Measurements from ENCODE around the gene ENHO. TPM values are rescaled to one million over a fixed set of nuclear protein-coding genes. Genes with fewer than 3 reads are reported as not detected.

ENHO gene
- total and polyA plus RNA-seq, 10 of the 15 experiments (the other 5 are each of a cell fraction or from before 2014, with no cell fraction given): not detected

DNA sequence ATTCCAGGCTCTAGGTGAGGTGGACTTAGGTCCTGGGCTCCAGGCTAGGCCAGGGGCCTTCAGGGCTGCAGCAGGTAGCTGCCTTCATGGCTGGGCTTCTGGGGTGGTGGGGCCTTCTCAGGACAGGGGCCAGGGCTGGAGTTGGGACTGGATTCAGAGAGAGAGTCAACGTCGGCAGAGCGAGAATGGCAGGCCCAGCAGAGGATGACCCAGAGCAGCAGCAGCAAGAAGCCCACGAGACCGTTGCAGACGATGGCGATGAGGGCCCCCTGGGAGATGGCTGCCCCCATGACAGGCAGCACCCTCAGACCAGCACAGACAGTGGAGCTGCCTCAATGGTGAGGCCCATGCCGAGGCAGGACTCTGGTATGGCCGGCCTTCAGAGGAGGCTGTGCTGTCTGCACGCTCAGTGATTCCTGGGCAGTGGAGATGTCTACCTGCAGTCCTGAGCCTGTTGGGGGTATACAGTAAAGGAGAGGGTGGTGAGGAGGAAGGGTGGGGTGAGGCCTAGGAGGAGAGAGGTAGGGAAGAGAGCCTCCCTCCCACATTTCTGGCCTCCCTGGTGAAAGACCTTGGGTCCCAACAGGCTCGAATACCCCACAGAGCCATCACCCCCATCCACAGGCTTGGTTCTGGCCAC, 1.3 kb downstream of the ENHO start:
- ChIA-PET RAD21 (ENCODE audit: unreplicated experiment) (no interaction called here), SMC1A (ENCODE audit: uncharacterized antibody, unreplicated experiment) (no interaction called here), CTCF (no interaction called here), POLR2A (no interaction called here)
- Histone ChIP-seq H3K79me2 (ENCODE audit: control insufficient read depth, insufficient read depth, low read length) (no peaks in the 10 kb centered on the region), H3K36me3 (ENCODE audit: control insufficient read depth in 2 of 2, insufficient read depth in 2 of 2, low read length in 1 of 2) (no peaks in the 10 kb centered on the region), H3K4me2 (ENCODE audit: control insufficient read depth, insufficient read depth) (no peak overlapping the region), H3K27ac (ENCODE audit: control insufficient read depth, insufficient read depth) (no peak overlapping the region), H3K4me3 (no peak overlapping the region), H3K4me1 (ENCODE audit: control insufficient read depth, insufficient read depth, low read length) (no peaks in the 10 kb centered on the region), H3K27me3 (replicated peaks in 1 of 2; ENCODE audit: control insufficient read depth in 2 of 2, insufficient read depth in 2 of 2, low read length in 1 of 2) (peaks cover 9 to 11% of the 10 kb centered on the region in 2 experiments; a peak in 3 of 4 replicates), H3K9me3 (replicated peaks; ENCODE audit: control insufficient read depth, insufficient read depth, low read length) (no peaks in the 10 kb centered on the region), H2AFZ (ENCODE audit: control insufficient read depth, low read depth, low read length) (no peak overlapping the region), H4K20me1 (ENCODE audit: control insufficient read depth, insufficient read depth) (peaks cover 4% of the 10 kb centered on the region), H3K9ac (ENCODE audit: control insufficient read depth, insufficient read depth, low read length) (no peak overlapping the region)
- TF ChIP-seq STAT3 (IDR thresholded peaks at IDR 0.05; ENCODE audit: low read depth, low read length) (no peak), NR2F1 (conservative IDR thresholded peaks at IDR 0.05) (no peak), SUZ12 (IDR thresholded peaks at IDR 0.05; ENCODE audit: unreplicated experiment) (no peak), IKZF1 (conservative IDR thresholded peaks at IDR 0.05) (no peak), BHLHE40 (IDR thresholded peaks at IDR 0.05; ENCODE audit: borderline replicate concordance in 1 of 2, low read depth in 2 of 2, low read length in 1 of 2) (no peak), IKZF2 (IDR thresholded peaks at IDR 0.05) (no peak), TAF1 (IDR thresholded peaks at IDR 0.05; ENCODE audit: borderline replicate concordance, low read depth, low read length) (no peak), CREB1 (IDR thresholded peaks at IDR 0.05; ENCODE audit: low read depth) (no peak), SP1 (IDR thresholded peaks at IDR 0.05; ENCODE audit: low read depth, low read length) (no peak), REST (IDR thresholded peaks at IDR 0.05; ENCODE audit: low read depth, low read length) (no peak), FOXM1 (IDR thresholded peaks at IDR 0.05; ENCODE audit: low read depth, low read length) (no peak)
- TF ChIP-seq, protein P1, sequence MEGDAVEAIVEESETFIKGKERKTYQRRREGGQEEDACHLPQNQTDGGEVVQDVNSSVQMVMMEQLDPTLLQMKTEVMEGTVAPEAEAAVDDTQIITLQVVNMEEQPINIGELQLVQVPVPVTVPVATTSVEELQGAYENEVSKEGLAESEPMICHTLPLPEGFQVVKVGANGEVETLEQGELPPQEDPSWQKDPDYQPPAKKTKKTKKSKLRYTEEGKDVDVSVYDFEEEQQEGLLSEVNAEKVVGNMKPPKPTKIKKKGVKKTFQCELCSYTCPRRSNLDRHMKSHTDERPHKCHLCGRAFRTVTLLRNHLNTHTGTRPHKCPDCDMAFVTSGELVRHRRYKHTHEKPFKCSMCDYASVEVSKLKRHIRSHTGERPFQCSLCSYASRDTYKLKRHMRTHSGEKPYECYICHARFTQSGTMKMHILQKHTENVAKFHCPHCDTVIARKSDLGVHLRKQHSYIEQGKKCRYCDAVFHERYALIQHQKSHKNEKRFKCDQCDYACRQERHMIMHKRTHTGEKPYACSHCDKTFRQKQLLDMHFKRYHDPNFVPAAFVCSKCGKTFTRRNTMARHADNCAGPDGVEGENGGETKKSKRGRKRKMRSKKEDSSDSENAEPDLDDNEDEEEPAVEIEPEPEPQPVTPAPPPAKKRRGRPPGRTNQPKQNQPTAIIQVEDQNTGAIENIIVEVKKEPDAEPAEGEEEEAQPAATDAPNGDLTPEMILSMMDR (IDR thresholded peaks at IDR 0.05 in 2 of 3, conservative IDR thresholded peaks at IDR 0.05 in 1 of 3; ENCODE audit: control insufficient read depth in 2 of 3, extremely low read depth in 1 of 3, insufficient read depth in 1 of 3, low read depth in 3 of 3, low read length in 3 of 3): no peak
- TF ChIP-seq, protein P2, sequence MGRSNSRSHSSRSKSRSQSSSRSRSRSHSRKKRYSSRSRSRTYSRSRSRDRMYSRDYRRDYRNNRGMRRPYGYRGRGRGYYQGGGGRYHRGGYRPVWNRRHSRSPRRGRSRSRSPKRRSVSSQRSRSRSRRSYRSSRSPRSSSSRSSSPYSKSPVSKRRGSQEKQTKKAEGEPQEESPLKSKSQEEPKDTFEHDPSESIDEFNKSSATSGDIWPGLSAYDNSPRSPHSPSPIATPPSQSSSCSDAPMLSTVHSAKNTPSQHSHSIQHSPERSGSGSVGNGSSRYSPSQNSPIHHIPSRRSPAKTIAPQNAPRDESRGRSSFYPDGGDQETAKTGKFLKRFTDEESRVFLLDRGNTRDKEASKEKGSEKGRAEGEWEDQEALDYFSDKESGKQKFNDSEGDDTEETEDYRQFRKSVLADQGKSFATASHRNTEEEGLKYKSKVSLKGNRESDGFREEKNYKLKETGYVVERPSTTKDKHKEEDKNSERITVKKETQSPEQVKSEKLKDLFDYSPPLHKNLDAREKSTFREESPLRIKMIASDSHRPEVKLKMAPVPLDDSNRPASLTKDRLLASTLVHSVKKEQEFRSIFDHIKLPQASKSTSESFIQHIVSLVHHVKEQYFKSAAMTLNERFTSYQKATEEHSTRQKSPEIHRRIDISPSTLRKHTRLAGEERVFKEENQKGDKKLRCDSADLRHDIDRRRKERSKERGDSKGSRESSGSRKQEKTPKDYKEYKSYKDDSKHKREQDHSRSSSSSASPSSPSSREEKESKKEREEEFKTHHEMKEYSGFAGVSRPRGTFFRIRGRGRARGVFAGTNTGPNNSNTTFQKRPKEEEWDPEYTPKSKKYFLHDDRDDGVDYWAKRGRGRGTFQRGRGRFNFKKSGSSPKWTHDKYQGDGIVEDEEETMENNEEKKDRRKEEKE (IDR thresholded peaks at IDR 0.05): no peak
- TF ChIP-seq, protein P3, sequence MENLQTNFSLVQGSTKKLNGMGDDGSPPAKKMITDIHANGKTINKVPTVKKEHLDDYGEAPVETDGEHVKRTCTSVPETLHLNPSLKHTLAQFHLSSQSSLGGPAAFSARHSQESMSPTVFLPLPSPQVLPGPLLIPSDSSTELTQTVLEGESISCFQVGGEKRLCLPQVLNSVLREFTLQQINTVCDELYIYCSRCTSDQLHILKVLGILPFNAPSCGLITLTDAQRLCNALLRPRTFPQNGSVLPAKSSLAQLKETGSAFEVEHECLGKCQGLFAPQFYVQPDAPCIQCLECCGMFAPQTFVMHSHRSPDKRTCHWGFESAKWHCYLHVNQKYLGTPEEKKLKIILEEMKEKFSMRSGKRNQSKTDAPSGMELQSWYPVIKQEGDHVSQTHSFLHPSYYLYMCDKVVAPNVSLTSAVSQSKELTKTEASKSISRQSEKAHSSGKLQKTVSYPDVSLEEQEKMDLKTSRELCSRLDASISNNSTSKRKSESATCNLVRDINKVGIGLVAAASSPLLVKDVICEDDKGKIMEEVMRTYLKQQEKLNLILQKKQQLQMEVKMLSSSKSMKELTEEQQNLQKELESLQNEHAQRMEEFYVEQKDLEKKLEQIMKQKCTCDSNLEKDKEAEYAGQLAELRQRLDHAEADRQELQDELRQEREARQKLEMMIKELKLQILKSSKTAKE (IDR thresholded peaks at IDR 0.05; ENCODE audit: low read depth, poor library complexity, severe bottlenecking): no peak
- no peak for FAIRE-seq
- no TSS peak for BruUV-seq (replicated peaks)
- DNase-seq (ENCODE audit: low read depth, low spot score): no peak
- WGBS (ENCODE audit: insufficient coverage, insufficient replicate concordance, low lambda C conversion rate, missing lambda C conversion rate): 56% methylated on average over 11 of the region's 11 CpGs
- intact Hi-C loops (cut with micrococcal nuclease; ENCODE audit: unreplicated experiment): no loop called here
- ATAC-seq: no peak
- in situ Hi-C loops (cut with MboI): no loop called here

Data from GM12878 (cell line).